ENCODE measurements around the gene OSBPL6. TPM values are rescaled to one million over a fixed set of nuclear protein-coding genes. Genes with fewer than 3 reads are reported as not detected.

OSBPL6 gene
- total and polyA plus RNA-seq, 10 of the 15 experiments (the other 5 are each of a cell fraction or from before 2014, with no cell fraction given), result 0.01 to 0.08 (median 0.03) TPM; not detected in 5

DNA sequence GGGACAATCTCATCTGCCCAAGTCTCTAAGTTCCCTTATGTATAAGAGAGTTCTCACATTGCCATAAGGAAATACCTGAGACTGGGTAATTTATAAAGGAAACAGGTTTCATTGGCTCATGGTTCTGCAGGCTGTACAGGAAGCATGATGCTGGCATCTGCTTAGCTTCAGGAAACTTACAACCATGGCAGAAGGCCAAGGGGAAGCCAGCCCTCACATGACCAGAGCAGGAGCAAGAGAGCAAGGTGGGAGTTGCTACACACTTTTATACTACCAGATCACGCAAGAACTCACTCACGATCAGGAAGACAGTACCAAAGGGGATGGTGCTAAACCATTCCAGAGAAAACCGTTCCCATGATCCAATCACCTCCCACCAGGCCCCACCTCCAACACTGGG, 182.7 kb downstream of the OSBPL6 start:
- Histone ChIP-seq H3K4me3 (no peak overlapping the region), H3K79me2 (ENCODE audit: control insufficient read depth, insufficient read depth, low read length) (no peaks in the 10 kb centered on the region), H2AFZ (ENCODE audit: control insufficient read depth, low read depth, low read length) (no peak overlapping the region), H3K9ac (ENCODE audit: control insufficient read depth, insufficient read depth, low read length) (no peak overlapping the region), H3K4me2 (ENCODE audit: control insufficient read depth, insufficient read depth) (no peak overlapping the region), H3K4me1 (ENCODE audit: control insufficient read depth, insufficient read depth, low read length) (no peaks in the 10 kb centered on the region), H3K27ac (ENCODE audit: control insufficient read depth, insufficient read depth) (no peak overlapping the region), H3K9me3 (replicated peaks; ENCODE audit: control insufficient read depth, insufficient read depth, low read length) (no peaks in the 10 kb centered on the region), H3K27me3 (replicated peaks in 1 of 2; ENCODE audit: control insufficient read depth in 2 of 2, insufficient read depth in 2 of 2, low read length in 1 of 2) (no peaks in the 10 kb centered on the region; a peak in 2 of 4 replicates), H3K36me3 (ENCODE audit: control insufficient read depth in 2 of 2, insufficient read depth in 2 of 2, low read length in 1 of 2) (no peaks in the 10 kb centered on the region), H4K20me1 (ENCODE audit: control insufficient read depth, insufficient read depth) (no peaks in the 10 kb centered on the region)
- POLR2A ChIA-PET, result no interaction called here
- 65% methylated on average over 3 of the region's 3 CpGs for WGBS (ENCODE audit: insufficient coverage, insufficient replicate concordance, low lambda C conversion rate, missing lambda C conversion rate)
- SMC1A ChIA-PET (ENCODE audit: uncharacterized antibody, unreplicated experiment), result interaction anchor here (0.8 kb wide), 1 partner anchor 78 kb away, joined by 3 read pairs; no protein-coding TSS in a partner anchor
- no peak for FAIRE-seq
- intact Hi-C loops (cut with micrococcal nuclease; ENCODE audit: unreplicated experiment), result no loop called here
- DNase-seq (ENCODE audit: low read depth, low spot score), result no peak
- BruUV-seq (replicated peaks), result no TSS peak
- no peak for ATAC-seq
- CTCF ChIA-PET, result no interaction called here
- in situ Hi-C loops (cut with MboI), result no loop called here
- RAD21 ChIA-PET (ENCODE audit: unreplicated experiment), result no interaction called here
- no peak for TF ChIP-seq HDAC6 (IDR thresholded peaks at IDR 0.05; ENCODE audit: unreplicated experiment)
- TF ChIP-seq RBBP5 (conservative IDR thresholded peaks at IDR 0.05), result no peak
- TF ChIP-seq MYB (IDR thresholded peaks at IDR 0.05; ENCODE audit: borderline replicate concordance, low read depth, low read length), result no peak
- TF ChIP-seq CHD4 (IDR thresholded peaks at IDR 0.05), result no peak
- TF ChIP-seq HDGF (IDR thresholded peaks at IDR 0.05), result no peak
- TF ChIP-seq ZNF274 (IDR thresholded peaks at IDR 0.05; ENCODE audit: insufficient read depth, insufficient read length), result no peak
- TF ChIP-seq, protein P1, sequence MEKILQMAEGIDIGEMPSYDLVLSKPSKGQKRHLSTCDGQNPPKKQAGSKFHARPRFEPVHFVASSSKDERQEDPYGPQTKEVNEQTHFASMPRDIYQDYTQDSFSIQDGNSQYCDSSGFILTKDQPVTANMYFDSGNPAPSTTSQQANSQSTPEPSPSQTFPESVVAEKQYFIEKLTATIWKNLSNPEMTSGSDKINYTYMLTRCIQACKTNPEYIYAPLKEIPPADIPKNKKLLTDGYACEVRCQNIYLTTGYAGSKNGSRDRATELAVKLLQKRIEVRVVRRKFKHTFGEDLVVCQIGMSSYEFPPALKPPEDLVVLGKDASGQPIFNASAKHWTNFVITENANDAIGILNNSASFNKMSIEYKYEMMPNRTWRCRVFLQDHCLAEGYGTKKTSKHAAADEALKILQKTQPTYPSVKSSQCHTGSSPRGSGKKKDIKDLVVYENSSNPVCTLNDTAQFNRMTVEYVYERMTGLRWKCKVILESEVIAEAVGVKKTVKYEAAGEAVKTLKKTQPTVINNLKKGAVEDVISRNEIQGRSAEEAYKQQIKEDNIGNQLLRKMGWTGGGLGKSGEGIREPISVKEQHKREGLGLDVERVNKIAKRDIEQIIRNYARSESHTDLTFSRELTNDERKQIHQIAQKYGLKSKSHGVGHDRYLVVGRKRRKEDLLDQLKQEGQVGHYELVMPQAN (conservative IDR thresholded peaks at IDR 0.05), result no peak
- TF ChIP-seq, protein P2, sequence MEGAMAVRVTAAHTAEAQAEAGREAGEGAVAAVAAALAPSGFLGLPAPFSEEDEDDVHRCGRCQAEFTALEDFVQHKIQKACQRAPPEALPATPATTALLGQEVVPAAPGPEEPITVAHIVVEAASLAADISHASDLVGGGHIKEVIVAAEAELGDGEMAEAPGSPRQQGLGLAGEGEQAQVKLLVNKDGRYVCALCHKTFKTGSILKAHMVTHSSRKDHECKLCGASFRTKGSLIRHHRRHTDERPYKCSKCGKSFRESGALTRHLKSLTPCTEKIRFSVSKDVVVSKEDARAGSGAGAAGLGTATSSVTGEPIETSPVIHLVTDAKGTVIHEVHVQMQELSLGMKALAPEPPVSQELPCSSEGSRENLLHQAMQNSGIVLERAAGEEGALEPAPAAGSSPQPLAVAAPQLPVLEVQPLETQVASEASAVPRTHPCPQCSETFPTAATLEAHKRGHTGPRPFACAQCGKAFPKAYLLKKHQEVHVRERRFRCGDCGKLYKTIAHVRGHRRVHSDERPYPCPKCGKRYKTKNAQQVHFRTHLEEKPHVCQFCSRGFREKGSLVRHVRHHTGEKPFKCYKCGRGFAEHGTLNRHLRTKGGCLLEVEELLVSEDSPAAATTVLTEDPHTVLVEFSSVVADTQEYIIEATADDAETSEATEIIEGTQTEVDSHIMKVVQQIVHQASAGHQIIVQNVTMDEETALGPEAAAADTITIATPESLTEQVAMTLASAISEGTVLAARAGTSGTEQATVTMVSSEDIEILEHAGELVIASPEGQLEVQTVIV (IDR thresholded peaks at IDR 0.05; ENCODE audit: borderline replicate concordance, partially characterized antibody), result no peak
- TF ChIP-seq SMAD1 (IDR thresholded peaks at IDR 0.05; ENCODE audit: low read depth, partially characterized antibody), result no peak
- TF ChIP-seq, protein P3, sequence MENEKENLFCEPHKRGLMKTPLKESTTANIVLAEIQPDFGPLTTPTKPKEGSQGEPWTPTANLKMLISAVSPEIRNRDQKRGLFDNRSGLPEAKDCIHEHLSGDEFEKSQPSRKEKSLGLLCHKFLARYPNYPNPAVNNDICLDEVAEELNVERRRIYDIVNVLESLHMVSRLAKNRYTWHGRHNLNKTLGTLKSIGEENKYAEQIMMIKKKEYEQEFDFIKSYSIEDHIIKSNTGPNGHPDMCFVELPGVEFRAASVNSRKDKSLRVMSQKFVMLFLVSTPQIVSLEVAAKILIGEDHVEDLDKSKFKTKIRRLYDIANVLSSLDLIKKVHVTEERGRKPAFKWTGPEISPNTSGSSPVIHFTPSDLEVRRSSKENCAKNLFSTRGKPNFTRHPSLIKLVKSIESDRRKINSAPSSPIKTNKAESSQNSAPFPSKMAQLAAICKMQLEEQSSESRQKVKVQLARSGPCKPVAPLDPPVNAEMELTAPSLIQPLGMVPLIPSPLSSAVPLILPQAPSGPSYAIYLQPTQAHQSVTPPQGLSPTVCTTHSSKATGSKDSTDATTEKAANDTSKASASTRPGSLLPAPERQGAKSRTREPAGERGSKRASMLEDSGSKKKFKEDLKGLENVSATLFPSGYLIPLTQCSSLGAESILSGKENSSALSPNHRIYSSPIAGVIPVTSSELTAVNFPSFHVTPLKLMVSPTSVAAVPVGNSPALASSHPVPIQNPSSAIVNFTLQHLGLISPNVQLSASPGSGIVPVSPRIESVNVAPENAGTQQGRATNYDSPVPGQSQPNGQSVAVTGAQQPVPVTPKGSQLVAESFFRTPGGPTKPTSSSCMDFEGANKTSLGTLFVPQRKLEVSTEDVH (IDR thresholded peaks at IDR 0.05; ENCODE audit: low read depth, partially characterized antibody), result no peak
- no peak for TF ChIP-seq GATAD2B (conservative IDR thresholded peaks at IDR 0.05; ENCODE audit: low read depth)
- TF ChIP-seq ZZZ3 (IDR thresholded peaks at IDR 0.05; ENCODE audit: control insufficient read depth, insufficient read length, low read depth), result no peak
- TF ChIP-seq SMARCA5 (IDR thresholded peaks at IDR 0.05), result no peak
- TF ChIP-seq, protein P4, sequence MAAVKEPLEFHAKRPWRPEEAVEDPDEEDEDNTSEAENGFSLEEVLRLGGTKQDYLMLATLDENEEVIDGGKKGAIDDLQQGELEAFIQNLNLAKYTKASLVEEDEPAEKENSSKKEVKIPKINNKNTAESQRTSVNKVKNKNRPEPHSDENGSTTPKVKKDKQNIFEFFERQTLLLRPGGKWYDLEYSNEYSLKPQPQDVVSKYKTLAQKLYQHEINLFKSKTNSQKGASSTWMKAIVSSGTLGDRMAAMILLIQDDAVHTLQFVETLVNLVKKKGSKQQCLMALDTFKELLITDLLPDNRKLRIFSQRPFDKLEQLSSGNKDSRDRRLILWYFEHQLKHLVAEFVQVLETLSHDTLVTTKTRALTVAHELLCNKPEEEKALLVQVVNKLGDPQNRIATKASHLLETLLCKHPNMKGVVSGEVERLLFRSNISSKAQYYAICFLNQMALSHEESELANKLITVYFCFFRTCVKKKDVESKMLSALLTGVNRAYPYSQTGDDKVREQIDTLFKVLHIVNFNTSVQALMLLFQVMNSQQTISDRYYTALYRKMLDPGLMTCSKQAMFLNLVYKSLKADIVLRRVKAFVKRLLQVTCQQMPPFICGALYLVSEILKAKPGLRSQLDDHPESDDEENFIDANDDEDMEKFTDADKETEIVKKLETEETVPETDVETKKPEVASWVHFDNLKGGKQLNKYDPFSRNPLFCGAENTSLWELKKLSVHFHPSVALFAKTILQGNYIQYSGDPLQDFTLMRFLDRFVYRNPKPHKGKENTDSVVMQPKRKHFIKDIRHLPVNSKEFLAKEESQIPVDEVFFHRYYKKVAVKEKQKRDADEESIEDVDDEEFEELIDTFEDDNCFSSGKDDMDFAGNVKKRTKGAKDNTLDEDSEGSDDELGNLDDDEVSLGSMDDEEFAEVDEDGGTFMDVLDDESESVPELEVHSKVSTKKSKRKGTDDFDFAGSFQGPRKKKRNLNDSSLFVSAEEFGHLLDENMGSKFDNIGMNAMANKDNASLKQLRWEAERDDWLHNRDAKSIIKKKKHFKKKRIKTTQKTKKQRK (IDR thresholded peaks at IDR 0.05; ENCODE audit: low read depth, low read length), result no peak
